SJCRH30 (cell line): ENCODE measurements around the gene PHYHIPL. TPM values are rescaled to one million over a fixed set of nuclear protein-coding genes. Genes with fewer than 3 reads are reported as not detected.

Source experiments
- DNase-seq, 2 experiments: peaks; one replicate each; pipeline ENCODE4 v3.0.0-alpha.2; 2015 to 2020
- H3K27ac ChIP-seq: fragments of 250-450 bp; sonication (Bioruptor Pico); 2 replicates; pipeline ENCODE4 v1.5.1; 2020; ENCODE audit warnings: mild to moderate bottlenecking, moderate library complexity
- H3K27me3 ChIP-seq: fragments of 250-450 bp; sonication (Bioruptor Pico); 2 replicates; pipeline ENCODE4 v1.5.1; 2020; ENCODE audit warnings: mild to moderate bottlenecking, moderate library complexity
- H3K36me3 ChIP-seq: fragments of 250-450 bp; sonication (Bioruptor Pico); 2 replicates; pipeline ENCODE4 v1.5.1; 2020; ENCODE audit warnings: mild to moderate bottlenecking, moderate library complexity
- H3K4me1 ChIP-seq: fragments of 250-450 bp; sonication (Bioruptor Pico); 2 replicates; pipeline ENCODE4 v1.5.1; 2020; ENCODE audit warnings: mild to moderate bottlenecking, moderate library complexity
- H3K4me3 ChIP-seq: fragments of 250-450 bp; sonication (Bioruptor Pico); 2 replicates; pipeline ENCODE4 v1.5.1; 2020; ENCODE audit warnings: mild to moderate bottlenecking, moderate library complexity
- H3K9me3 ChIP-seq: fragments of 250-450 bp; sonication (Bioruptor Pico); replicated peaks from 2 replicates; pipeline ENCODE4 v1.5.1; 2020; ENCODE audit warnings: mild to moderate bottlenecking, moderate library complexity
- total RNA-seq: library from RNA; depleted of rRNA; stranded (reverse); fragments of >200 nt; shearing (Covaris generic); gene quantifications from 2 replicates; pipeline ENCODE4 v1.2.3, GENCODE V29; 2014; rRNA removed

Gene PHYHIPL
- 0.04 TPM in 1 of 2 replicates, not detected in the other for total RNA-seq

- Histone ChIP-seq H3K36me3 (no peaks in the 10 kb centered on the region), H3K27me3 (no peaks in the 10 kb centered on the region), H3K4me3 (peak within 1 kb of the TSS; percentile 29), H3K27ac (no peak within 1 kb of the TSS), H3K4me1 (no peaks in the 10 kb centered on the region), H3K9me3 (no peaks in the 10 kb centered on the region)
- no peak for DNase-seq
Observed at GRCh38 chr10:59176241-59177030, at the start of gene PHYHIPL. PHYHIPL (plus strand) TSS chr10:59176643; CDS start chr10:59176854, 211 bp downstream.

- no peak for DNase-seq
- H3K36me3 ChIP-seq: no peaks in the 10 kb centered on the region
- no peak overlapping the region for H3K27ac ChIP-seq
- no peaks in the 10 kb centered on the region for H3K9me3 ChIP-seq
- H3K27me3 ChIP-seq: no peaks in the 10 kb centered on the region
- no peaks in the 10 kb centered on the region for H3K4me1 ChIP-seq
- no peak overlapping the region for H3K4me3 ChIP-seq
Observed at GRCh38 chr10:59126991-59127390, 49.5 kb upstream of the PHYHIPL start.

GRCh38 chr10:59127991-59128390 is 48.5 kb upstream of the PHYHIPL start:
- H3K27me3 ChIP-seq: no peaks in the 10 kb centered on the region

GRCh38 chr10:59129867-59130266 is 46.6 kb upstream of the PHYHIPL start:
- Histone ChIP-seq H3K9me3 (no peaks in the 10 kb centered on the region), H3K4me3 (no peak overlapping the region), H3K36me3 (no peaks in the 10 kb centered on the region), H3K27me3 (no peaks in the 10 kb centered on the region), H3K4me1 (no peaks in the 10 kb centered on the region), H3K27ac (no peak overlapping the region)
- DNase-seq: no peak

More at GRCh38 chr10:59127991-59128390, 48.5 kb upstream of the PHYHIPL start:
- Histone ChIP-seq H3K4me3 (no peak overlapping the region), H3K9me3 (no peaks in the 10 kb centered on the region), H3K27ac (no peak overlapping the region), H3K36me3 (no peaks in the 10 kb centered on the region), H3K4me1 (no peaks in the 10 kb centered on the region)
- no peak for DNase-seq

GRCh38 chr10:59131666-59132065 is 44.8 kb upstream of the PHYHIPL start:
- Histone ChIP-seq H3K36me3 (no peaks in the 10 kb centered on the region), H3K4me1 (no peaks in the 10 kb centered on the region), H3K27me3 (no peaks in the 10 kb centered on the region), H3K27ac (no peak overlapping the region), H3K4me3 (no peak overlapping the region), H3K9me3 (no peaks in the 10 kb centered on the region)
- no peak for DNase-seq

GRCh38 chr10:59133841-59134593 is 42.4 kb upstream of the PHYHIPL start:
- DNase-seq: no peak
- H3K4me3 ChIP-seq: no peak overlapping the region
- no peaks in the 10 kb centered on the region for H3K9me3 ChIP-seq
- H3K27ac ChIP-seq: no peak overlapping the region
- no peaks in the 10 kb centered on the region for H3K36me3 ChIP-seq
- H3K4me1 ChIP-seq: no peaks in the 10 kb centered on the region
- H3K27me3 ChIP-seq: no peaks in the 10 kb centered on the region

- Histone ChIP-seq H3K36me3 (no peaks in the 10 kb centered on the region), H3K9me3 (no peaks in the 10 kb centered on the region), H3K4me1 (no peaks in the 10 kb centered on the region), H3K4me3 (no peak overlapping the region), H3K27ac (no peak overlapping the region), H3K27me3 (no peaks in the 10 kb centered on the region)
- no peak for DNase-seq
Observed at GRCh38 chr10:59134785-59135184, 41.7 kb upstream of the PHYHIPL start.

- no peak overlapping the region for H3K4me3 ChIP-seq
- H3K36me3 ChIP-seq: no peaks in the 10 kb centered on the region
- no peaks in the 10 kb centered on the region for H3K27me3 ChIP-seq
- H3K4me1 ChIP-seq: no peaks in the 10 kb centered on the region
- peak in 1 of 2 experiments; percentile 4 for DNase-seq
- no peaks in the 10 kb centered on the region for H3K9me3 ChIP-seq
- H3K27ac ChIP-seq: no peak overlapping the region
Observed at GRCh38 chr10:59135275-59135674, 41.2 kb upstream of the PHYHIPL start.

GRCh38 chr10:59138052-59138451 is 38.4 kb upstream of the PHYHIPL start:
- no peak for DNase-seq
- Histone ChIP-seq H3K9me3 (no peaks in the 10 kb centered on the region), H3K27ac (no peak overlapping the region), H3K36me3 (no peaks in the 10 kb centered on the region), H3K27me3 (no peaks in the 10 kb centered on the region), H3K4me3 (no peak overlapping the region), H3K4me1 (no peaks in the 10 kb centered on the region)

- H3K4me1 ChIP-seq: no peaks in the 10 kb centered on the region
- H3K4me3 ChIP-seq: no peak overlapping the region
- no peak for DNase-seq
- no peaks in the 10 kb centered on the region for H3K9me3 ChIP-seq
- H3K36me3 ChIP-seq: no peaks in the 10 kb centered on the region
- no peak overlapping the region for H3K27ac ChIP-seq
- no peaks in the 10 kb centered on the region for H3K27me3 ChIP-seq
Observed at GRCh38 chr10:59143544-59143943, 32.9 kb upstream of the PHYHIPL start.

GRCh38 chr10:59148701-59149100 is 27.7 kb upstream of the PHYHIPL start:
- H3K36me3 ChIP-seq: no peaks in the 10 kb centered on the region
- H3K4me3 ChIP-seq: no peak overlapping the region
- no peaks in the 10 kb centered on the region for H3K4me1 ChIP-seq
- H3K9me3 ChIP-seq: no peaks in the 10 kb centered on the region
- H3K27ac ChIP-seq: no peak overlapping the region
- no peak for DNase-seq
- H3K27me3 ChIP-seq: no peaks in the 10 kb centered on the region

GRCh38 chr10:59155556-59155955 is 20.9 kb upstream of the PHYHIPL start:
- H3K36me3 ChIP-seq: no peaks in the 10 kb centered on the region
- no peaks in the 10 kb centered on the region for H3K9me3 ChIP-seq
- H3K4me3 ChIP-seq: no peak overlapping the region
- H3K4me1 ChIP-seq: no peaks in the 10 kb centered on the region
- H3K27ac ChIP-seq: no peak overlapping the region
- no peak for DNase-seq
- no peaks in the 10 kb centered on the region for H3K27me3 ChIP-seq

- Histone ChIP-seq H3K27ac (no peak overlapping the region), H3K36me3 (no peaks in the 10 kb centered on the region), H3K4me1 (no peaks in the 10 kb centered on the region), H3K27me3 (no peaks in the 10 kb centered on the region), H3K4me3 (no peak overlapping the region), H3K9me3 (no peaks in the 10 kb centered on the region)
- DNase-seq: no peak
Observed at GRCh38 chr10:59167512-59167911, 8.9 kb upstream of the PHYHIPL start.

GRCh38 chr10:59172567-59172966 is 3.9 kb upstream of the PHYHIPL start:
- Histone ChIP-seq H3K9me3 (no peaks in the 10 kb centered on the region), H3K27ac (no peak overlapping the region), H3K36me3 (no peaks in the 10 kb centered on the region), H3K4me3 (no peak overlapping the region), H3K4me1 (no peaks in the 10 kb centered on the region), H3K27me3 (no peaks in the 10 kb centered on the region)
- DNase-seq: no peak

- Histone ChIP-seq H3K9me3 (no peaks in the 10 kb centered on the region), H3K4me3 (no peak overlapping the region), H3K27me3 (no peaks in the 10 kb centered on the region), H3K4me1 (no peaks in the 10 kb centered on the region), H3K27ac (no peak overlapping the region), H3K36me3 (no peaks in the 10 kb centered on the region)
- DNase-seq: no peak
Observed at GRCh38 chr10:59173414-59173813, 3.0 kb upstream of the PHYHIPL start.
